ENCODE measurements around the gene ACAP3. TPM values are rescaled to one million over a fixed set of nuclear protein-coding genes. Genes with fewer than 3 reads are reported as not detected.

The ACAP3 gene
- total RNA-seq, 1 experiment from 2014 or later = 42.2 TPM

- no peak for ATAC-seq
- H3K27me3 Mint-ChIP-seq (ENCODE audit: low read depth) = no peaks in the 10 kb centered on the region
- no peak for DNase-seq (ENCODE audit: low spot score)
- POLR2A ChIA-PET = no interaction called here
- peaks cover 8% of the 10 kb centered on the region for H3K9me3 Mint-ChIP-seq
- H3K36me3 Mint-ChIP-seq = peaks cover 15% of the 10 kb centered on the region
- no peak overlapping the region for H3K27ac Mint-ChIP-seq
- CTCF ChIA-PET = no interaction called here
- no peaks in the 10 kb centered on the region for H3K4me1 Mint-ChIP-seq
- TF ChIP-seq E2F5 (CRISPR knock-in tag; IDR thresholded peaks at IDR 0.05) = no peak
- TF ChIP-seq GABPB1 (CRISPR knock-in tag; IDR thresholded peaks at IDR 0.05) = no peak
- no peak for TF ChIP-seq NR1H2 (CRISPR knock-in tag; IDR thresholded peaks at IDR 0.05)
- TF ChIP-seq SMAD3 (CRISPR knock-in tag; IDR thresholded peaks at IDR 0.05; ENCODE audit: borderline replicate concordance) = no peak
- TF ChIP-seq CREM (CRISPR knock-in tag; IDR thresholded peaks at IDR 0.05) = no peak
- no peak for TF ChIP-seq EMX1 (CRISPR knock-in tag; IDR thresholded peaks at IDR 0.05)
- H3K4me3 Mint-ChIP-seq = no peak overlapping the region
Observed at GRCh38 chr1:1336446-1336845, 28.7 kb upstream of the ACAP3 start.

- Mint-ChIP-seq H3K4me1 (no peaks in the 10 kb centered on the region), H3K9me3 (peaks cover 2% of the 10 kb centered on the region; the same call in 1 of the 2 replicates), H3K4me3 (no peak overlapping the region), H3K27me3 (ENCODE audit: low read depth) (no peaks in the 10 kb centered on the region), H3K27ac (no peak overlapping the region), H3K36me3 (peaks cover 9% of the 10 kb centered on the region)
- ChIA-PET CTCF (no interaction called here), POLR2A (no interaction called here)
- no peak for DNase-seq (ENCODE audit: low spot score)
- ATAC-seq = no peak
- no peak for TF ChIP-seq HMGA2 (CRISPR knock-in tag; IDR thresholded peaks at IDR 0.05)
- no peak for TF ChIP-seq USF2 (CRISPR knock-in tag; IDR thresholded peaks at IDR 0.05)
- TF ChIP-seq ZBTB21 (CRISPR knock-in tag; IDR thresholded peaks at IDR 0.05; ENCODE audit: borderline replicate concordance) = no peak
- no peak for TF ChIP-seq SP1 (CRISPR knock-in tag; conservative IDR thresholded peaks at IDR 0.05)
- TF ChIP-seq IRF2 (CRISPR knock-in tag; IDR thresholded peaks at IDR 0.05; ENCODE audit: borderline replicate concordance, low read depth) = no peak
- no peak for TF ChIP-seq NFYB (CRISPR knock-in tag; conservative IDR thresholded peaks at IDR 0.05; ENCODE audit: low read depth)
- no peak for TF ChIP-seq GTF2I (CRISPR knock-in tag; conservative IDR thresholded peaks at IDR 0.05)
- no peak for TF ChIP-seq E2F1 (CRISPR knock-in tag; IDR thresholded peaks at IDR 0.05)
- no peak for TF ChIP-seq ZNF219 (CRISPR knock-in tag; IDR thresholded peaks at IDR 0.05; ENCODE audit: borderline replicate concordance)
- TF ChIP-seq ATF3 (CRISPR knock-in tag; conservative IDR thresholded peaks at IDR 0.05) = no peak
- TF ChIP-seq CTCF (IDR thresholded peaks at IDR 0.05) = no peak
- no peak for TF ChIP-seq CBFB (CRISPR knock-in tag; IDR thresholded peaks at IDR 0.05; ENCODE audit: low read depth)
- no peak for TF ChIP-seq E2F4 (CRISPR knock-in tag; IDR thresholded peaks at IDR 0.05; ENCODE audit: borderline replicate concordance, low read depth)
- TF ChIP-seq E2F5 (CRISPR knock-in tag; IDR thresholded peaks at IDR 0.05) = no peak
- TF ChIP-seq ELF4 (CRISPR knock-in tag; IDR thresholded peaks at IDR 0.05; ENCODE audit: low read depth) = no peak
- no peak for TF ChIP-seq IRF1 (CRISPR knock-in tag; IDR thresholded peaks at IDR 0.05)
- no peak for TF ChIP-seq JUN (CRISPR knock-in tag; IDR thresholded peaks at IDR 0.05)
- TF ChIP-seq ZNF138 (CRISPR knock-in tag; conservative IDR thresholded peaks at IDR 0.05) = no peak
Observed at GRCh38 chr1:1335792-1336248, 28.1 kb upstream of the ACAP3 start.

Data from WTC11 (cell line).